HUDEP-2 (cell line): Measurements from ENCODE around the gene DYDC1.
"Not testable (repeated sequence)": the region's sequence is repeated elsewhere in the genome, so short reads cannot be mapped to it uniquely, and the experiment has no call there.

ENCODE experiments used
- DNase-seq, 76 experiments: peaks; one replicate each; lab custom pipeline; 2025; ENCODE audit not compliant: unreplicated experiment in 76 of 76; lab: John Stamatoyannopoulos, UW

DYDC1 gene

DNA sequence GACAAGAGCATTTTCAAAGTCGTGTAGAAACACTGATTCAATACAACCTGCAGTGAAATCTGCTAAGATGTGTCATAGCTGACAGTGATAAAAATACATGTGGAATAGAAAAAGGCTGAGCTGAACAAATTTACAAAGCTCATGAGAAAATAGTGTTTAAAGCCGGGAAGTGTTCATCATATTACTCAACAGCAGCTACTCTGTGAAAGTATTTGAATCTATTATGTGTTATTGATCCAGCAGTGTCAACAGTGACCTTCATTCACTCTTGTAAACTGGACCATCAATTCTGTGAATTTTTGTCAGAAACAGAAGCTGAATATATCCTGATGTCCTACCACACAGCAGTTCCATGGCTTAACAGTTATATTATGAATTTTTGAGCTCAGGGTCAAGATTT lies 11.6 kb downstream of the DYDC1 start:
- no peak for DNase-seq

DNA sequence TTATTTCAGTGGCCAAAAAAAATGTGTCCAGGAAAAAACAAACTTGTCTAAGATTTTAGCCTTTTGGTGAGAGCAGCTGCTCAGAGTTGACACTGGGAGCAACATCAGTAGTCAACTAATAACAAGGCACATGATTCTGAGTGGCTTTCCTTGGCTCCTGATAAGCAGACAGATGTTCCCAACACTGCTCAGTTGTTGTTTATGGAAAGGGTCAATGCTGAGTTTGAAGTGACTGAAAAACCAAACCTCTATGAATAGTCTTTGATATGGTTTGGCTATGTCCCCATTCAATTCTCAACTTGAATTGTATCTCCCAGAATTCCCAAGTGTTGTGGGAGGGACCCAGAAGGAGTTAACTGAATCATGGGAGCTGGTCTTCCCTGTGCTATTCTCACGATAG lies 12.3 kb downstream of the DYDC1 start:
- no peak for DNase-seq

DNA sequence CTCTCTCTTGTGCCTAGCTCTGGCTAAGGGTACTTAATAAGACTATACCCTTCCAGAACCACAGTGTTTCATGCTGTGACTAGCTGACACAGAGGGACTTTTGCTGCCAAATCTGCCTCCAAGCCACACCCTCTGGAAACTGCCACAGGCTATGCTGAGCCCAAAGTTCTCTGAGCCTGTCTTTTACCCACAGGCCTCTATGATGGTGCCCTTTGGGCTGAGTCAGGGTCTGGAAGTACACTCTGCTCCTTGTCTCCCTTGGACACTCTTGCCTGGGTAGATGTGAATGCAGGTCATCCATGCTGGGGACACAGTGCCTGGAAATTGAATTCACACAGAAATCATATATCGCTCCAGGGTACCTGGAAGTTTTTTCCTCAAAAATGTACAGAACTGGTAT lies 22.6 kb downstream of the DYDC1 start:
- no peak for DNase-seq

DNA sequence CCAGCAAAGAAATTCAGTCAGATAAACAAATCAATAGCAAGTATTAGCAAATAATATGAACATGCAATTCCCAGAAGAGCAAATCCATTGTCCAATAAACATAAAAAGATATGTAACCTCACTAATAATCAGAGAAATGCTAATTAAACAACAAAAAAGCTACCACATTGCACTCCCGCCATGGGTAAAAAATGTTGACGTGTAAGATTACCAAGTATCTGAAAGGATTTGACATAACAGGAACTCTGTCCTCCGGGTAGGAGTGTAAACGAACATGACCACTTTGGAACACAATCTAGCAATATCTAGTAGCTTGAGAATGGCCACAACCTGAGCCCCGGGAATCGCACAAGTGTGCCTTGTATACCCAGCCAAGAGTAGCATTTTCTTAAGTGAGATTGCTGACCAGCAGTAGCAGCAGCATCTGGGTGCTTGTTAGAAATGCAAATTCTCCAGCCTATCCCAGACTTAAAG lies 31.6 kb downstream of the DYDC1 start:
- DNase-seq: no peak

DNA sequence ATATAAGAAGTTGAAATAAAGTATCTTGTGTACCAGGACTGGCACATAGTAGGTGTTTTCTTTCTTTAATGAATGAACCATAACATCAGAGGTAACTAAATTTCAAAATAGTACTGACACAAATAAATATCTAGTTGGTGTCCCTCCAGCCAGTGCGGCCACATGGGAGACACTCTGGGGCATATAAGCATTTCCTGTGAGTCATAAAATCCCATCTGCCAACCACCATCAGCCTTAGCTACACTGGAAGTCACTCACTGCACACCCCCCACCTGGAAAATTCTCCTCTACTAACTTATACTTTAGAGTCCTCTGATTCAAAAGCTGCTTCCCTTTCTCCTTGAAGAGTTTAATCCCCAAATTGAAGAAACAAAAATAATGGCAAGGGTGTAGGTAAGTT lies 32.5 kb downstream of the DYDC1 start:
- DNase-seq: no peak

DNA sequence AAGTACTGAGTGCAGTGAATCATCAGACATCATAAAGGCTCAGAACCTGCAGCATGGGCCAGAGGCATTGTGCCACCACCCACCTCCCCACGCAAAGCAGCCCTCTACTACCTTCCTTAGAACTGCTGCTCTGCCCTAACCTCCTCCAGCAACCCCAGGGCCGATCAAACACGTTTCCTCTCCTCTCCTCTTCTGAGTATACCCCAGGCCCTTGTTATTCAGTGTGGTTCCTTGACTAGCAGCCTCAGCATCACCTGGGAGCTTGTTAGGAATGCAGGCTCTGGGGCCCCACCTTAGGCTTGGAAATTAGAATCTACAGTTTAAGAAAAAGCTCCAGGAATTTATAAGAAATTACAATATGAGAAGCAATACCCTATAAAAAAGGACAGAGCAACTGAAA lies 33.2 kb downstream of the DYDC1 start:
- no peak for DNase-seq

DNA sequence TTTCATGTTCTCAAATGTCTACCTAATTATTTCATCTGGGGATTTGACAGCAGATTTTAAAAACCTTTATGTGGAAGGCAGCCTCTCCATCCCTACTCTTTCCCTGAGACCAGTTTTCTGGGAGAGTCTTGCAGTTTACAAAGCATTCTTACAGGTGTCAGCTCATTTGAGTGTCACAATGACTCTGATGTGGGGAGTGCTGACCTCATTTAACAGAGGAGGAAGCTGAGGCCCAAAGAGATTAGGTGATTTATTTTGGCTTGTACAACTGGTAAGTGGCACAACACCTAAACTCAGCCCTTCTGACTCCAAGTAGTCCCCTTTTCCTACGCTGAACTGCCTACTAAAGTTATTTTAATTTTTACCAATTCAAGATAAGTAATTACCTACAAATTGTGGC lies 33.8 kb downstream of the DYDC1 start:
- no peak for DNase-seq

DNA sequence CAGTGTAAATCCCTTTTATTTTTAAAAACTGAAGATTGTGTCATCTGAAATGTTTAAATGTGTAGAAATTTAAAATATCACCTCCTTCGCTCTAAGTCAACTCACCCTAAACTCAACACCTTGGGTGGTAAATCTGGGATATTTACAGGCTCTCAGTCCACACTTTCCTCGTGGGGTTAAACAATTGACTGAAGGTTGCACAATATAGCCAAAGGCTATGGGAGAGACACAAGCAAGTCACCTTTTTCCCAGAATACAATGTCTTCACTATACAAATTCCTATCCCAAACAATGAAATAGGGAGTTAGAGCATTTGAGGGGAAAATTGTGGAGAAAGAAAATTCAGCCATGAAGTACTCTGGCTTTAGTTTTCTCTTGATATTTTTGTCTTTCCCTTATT lies 34.4 kb downstream of the DYDC1 start:
- no peak for DNase-seq

DNA sequence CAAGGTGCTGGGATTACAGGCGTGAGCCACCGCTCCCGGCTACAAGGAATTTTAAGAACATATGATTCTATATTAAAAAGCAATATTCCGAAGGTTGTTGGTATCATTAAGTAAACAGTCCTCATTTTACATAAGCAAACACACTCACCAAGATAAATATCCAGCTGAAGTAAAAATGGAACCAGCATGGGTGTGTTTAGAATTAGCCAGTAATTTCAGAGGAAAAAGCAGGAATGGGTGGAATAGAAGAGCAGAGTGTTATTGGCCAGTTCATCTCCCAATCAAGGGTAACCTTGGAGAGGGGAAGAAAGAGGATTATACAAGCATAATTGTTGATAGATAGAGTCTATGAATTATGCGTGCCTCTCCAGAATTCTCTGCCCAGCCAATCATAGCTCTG lies 35.4 kb downstream of the DYDC1 start:
- DNase-seq: no peak

DNA sequence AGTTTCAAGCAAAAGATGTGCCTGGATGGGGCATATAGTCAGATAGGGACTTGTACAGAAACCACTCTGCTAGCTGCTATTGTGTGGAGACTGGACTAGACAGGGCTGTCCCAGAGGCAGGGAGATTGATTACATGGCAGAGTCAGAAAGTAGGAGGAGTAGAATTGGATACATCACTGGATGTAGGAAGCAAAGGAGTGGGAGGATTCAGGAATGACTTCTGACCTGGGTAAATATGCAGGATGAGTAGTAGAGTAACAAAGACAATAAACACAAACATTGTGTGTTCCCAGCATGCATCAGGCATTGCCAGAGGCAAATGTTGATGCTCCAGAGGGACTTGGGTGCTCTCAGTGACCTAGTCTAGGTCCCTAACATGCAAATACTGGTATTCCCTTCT lies 36.2 kb downstream of the DYDC1 start:
- no peak for DNase-seq

DNA sequence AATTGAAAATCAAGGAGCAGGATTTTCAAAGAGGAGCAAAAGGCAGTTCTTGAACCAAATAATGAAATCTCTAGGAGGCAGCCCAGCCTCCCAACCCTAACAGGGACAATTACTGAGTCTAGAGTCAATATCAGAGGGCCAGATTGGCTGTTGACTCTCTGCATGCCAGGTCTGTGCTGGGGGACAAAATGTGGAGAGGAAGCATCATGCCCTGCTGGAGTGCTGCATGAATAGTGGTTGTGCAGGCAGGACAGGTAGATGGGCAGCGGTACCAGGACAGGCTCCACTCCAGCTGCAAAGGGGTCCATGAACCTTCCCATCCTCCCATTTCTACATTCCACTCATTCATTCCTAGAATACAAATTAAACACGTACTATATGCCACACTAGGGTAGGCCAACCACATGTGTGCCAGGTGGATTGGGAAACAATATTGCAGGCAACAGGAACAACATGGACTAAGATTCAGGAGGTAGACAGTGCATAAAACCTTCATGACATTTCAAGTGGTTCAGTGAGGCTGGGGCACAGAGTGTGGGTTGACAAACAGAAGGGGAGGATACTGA lies 36.7 kb downstream of the DYDC1 start:
- DNase-seq: no peak

DNA sequence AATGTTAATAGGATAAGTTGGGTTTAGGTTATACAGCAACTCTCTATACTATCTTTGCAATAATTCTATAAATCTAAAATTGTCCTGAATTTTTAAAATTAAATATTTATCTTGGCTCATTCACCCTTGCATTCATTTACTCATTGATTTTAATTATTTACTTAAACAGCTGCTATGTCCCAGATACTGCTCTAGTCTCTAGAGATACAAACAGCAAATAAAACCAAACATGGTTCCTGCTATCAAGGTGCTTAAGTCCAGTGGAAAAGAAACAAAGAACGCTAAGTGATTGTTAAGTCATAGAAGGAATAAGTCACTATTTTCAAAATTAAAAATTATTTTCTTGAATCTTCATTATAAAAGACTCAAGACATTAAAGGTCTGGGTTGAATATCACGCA lies 37.2 kb downstream of the DYDC1 start:
- DNase-seq: no peak

DNA sequence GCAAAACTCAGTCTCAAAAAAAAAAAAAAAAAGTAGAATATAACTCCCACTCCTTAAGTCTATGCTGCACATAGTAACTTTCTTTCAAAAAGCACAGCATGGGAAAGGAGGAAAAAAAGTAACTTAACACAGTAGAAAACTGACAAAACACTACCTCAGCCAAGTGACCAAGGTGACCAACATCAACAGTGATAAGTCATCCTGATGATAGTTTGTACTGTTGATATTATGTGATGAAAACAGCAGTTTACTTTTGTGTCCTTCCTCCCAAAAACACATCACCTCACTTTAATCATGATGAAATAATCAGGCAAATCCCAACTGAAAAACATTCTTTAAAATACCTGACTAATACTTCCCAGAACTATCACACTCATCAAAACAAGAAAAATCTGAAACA lies 37.8 kb downstream of the DYDC1 start:
- no peak for DNase-seq

DNA sequence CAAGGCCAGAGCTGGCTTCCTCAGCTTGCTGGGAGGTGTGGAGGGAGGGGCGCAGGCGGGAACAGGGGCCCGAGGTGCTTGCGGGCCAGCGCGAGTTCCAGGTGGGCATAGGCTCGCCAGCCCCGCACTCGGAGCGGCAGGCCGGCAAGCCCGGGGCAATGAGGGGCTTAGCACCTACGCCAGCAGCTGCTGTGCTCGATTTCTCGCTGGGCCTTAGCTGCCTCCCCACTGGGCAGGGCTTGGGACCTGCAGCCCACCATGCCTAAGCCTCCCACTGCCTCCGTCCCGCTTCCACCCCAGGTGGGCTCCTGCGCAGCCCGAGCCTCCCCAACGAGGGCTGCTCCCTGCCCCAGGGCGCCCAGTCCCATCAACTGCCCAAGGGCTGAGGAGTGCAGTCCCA lies 41.2 kb downstream of the DYDC1 start:
- no peak for DNase-seq

DNA sequence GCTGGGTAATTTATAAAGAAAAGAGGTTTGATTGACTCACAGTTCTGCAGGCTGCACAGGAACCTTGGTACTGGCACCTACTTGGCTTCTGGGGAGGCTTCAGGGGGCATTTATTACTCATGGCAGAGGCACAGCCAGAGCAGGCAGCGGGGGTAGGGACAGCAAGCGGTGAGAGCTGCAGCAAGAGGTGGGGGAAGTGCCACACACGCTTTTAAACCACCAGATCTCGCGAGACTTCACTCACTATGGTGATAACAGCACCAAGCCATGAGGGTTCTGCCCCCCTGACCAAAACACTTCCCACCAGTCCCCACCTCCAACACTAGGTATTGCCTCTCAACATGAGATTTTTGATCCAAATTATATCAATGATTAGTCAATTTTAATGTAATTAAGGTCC lies 43.0 kb downstream of the DYDC1 start:
- DNase-seq: no peak

DNA sequence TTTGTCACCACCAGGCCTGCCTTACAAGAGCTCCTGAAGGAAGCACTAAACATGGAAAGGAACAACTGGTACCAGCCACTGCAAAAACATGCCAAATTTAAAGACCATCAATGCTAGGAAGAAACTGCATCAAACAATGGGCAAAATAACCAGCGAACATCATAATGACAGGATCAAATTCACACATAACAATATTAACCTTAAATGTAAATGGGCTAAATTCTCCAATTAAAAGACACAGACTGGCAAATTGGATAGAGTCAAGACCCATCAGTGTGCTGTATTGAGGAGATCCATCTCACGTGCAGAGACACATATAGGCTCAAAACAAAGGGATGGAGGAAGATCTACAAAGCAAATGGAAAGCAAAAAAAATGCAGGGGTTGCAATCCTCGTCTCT lies 50.6 kb downstream of the DYDC1 start:
- not testable (repeated sequence) for DNase-seq

DNA sequence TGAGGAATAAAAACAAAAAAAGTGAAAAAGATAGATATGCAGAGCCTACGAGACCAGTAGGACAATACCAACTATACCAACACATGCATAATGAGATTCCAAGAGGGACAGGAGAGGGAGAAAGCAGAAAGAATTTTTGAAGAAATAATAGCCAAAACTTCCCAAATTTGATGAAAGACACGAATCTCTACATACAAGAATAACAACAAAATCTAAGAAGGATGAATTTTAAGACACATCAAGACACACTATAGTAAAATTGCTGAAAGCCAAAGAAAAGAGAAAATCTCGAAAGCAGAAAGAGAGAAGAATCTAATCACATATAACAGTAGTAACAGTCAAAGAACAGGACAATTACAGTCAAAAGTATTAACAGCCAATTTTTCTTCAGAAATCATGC lies 59.6 kb downstream of the DYDC1 start:
- DNase-seq: no peak

DNA sequence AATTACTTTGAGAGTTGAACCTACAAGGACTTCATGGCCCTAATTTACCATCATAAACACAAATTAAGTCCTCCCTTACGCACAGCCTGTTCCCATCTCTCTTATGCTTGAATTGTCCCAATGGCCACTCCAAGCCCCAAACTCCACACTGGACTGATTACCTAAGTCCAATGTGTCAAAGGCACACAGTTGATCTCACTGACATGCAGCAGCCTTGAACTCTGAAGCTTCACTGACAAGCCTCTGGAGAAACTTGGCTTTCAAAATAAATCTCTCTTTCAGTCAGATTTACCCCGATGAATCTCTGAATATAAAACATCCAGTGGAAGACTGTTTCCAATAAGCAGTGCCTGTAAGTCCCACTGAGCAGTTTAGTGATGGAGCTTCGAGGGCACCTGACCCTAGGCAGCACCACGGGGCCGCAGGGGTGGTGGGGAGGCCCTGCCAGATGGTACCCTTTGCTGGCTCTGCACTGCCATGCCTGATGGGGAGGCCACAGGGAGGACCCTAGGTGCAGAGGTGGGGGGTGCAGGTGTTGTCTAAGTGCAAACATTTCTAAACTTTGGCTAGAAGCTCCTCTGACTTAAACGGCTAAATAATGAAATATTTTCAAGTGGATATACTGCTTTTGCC lies 63.8 kb downstream of the DYDC1 start:
- DNase-seq: no peak

DNA sequence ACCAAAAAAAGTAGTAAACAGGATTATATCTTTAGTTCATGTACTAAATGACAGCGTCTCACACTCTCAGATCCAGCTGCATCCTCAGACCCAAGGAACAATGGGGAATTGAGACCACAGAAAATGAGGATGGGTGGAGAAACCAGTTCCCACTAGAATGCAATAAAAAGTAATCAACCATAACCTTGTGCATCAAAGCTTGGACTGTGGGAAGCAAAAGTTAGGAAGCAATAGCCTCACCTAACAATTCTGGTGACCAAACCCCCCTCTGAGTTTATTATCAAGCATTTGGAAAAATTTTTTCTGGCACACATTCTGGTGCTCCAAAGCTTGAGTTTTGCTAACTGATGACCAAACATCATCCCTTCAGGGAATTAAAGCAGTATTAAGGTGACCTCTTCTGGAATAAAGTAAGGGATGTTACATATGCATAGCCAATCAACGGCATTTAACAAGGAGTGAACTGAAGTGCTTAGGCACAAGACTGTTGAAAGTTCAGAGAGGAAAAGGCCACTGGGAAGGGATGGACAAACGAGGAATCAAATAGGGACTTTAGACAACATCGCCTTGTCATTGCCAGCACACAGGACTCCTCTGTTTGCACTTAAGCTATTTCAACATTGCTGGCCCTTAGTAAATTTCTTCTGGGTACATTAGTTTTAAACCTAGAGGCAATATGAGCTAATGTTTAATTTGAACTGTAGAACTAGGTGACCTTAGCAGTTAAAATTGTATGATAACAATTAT lies 65.9 kb downstream of the DYDC1 start:
- DNase-seq: no peak

DNA sequence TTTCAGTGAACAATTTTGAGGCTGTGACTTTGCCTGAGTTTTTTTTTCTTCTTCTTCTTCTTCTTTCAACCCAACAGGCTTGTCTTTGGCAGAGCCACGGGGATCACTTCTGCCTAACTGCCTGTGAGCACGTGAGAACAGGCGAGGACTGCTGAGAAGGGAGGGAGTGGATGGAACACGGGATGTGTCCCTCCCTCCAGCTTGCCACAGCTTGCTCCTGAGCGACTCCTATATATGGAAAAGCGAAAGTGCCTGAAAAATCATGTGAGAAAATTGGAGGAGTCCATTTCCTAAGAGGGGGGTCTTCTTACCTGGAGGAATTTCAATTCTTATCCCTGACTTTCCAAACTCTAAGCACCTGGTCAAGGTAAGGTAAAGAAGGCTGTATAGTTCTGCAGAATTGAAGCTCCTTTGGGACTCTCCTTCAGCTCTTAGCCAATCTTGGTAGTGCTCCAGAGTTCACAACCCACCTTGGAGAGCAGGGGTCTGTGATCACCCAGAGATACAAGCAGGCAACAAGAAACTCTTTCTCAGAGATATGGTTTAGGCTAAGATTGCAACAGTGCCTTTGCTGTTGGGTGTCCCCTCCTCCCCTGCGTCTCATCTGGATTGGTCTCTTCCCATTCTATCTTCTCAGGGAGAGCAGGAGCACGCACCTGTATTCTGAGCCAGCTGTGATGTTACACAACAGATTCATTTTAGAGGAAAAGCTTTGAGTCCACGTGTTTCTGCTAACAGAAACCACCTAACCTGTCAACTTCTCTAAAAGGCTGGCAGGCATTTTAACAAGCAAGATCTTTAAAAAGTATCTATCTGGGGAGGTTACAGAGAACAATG lies 66.9 kb downstream of the DYDC1 start, which contains the start of gene MAT1A:
Gene MAT1A, minus strand, starts transcription at position 208 of the 837 bp plus-strand sequence. CDS start 235 bp downstream, outside the sequence.
- DNase-seq: no peak

DNA sequence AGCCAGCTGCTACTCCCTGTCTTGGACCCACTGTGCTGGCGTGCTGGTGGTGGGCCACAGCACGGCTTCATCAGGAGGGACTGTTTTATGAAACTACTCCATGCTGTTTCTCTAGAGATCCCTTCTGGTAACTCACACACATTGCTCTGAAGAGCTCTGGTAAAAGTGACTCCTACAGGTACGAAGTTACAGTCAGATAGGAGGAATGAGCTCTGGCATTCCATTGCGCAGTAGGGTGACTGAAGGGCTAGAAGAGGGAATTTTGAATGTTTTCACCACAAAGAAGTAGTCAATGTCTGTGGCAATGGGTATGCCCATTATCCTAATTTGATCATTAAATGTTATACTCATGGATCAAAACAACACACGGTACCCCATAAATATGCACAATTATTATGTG lies 67.7 kb downstream of the DYDC1 start:
- no peak for DNase-seq
